OCI-LY1 (cell line): Measurements from ENCODE around the gene CTAGE6.
"Not testable (repeated sequence)": the region's sequence is repeated elsewhere in the genome, so short reads cannot be mapped to it uniquely, and the experiment has no call there.

Source experiments
- EZH2 ChIP-seq: fragments of 200-600 bp; sonication (generic), shearing (Covaris generic); IDR thresholded peaks from 2 replicates; pipeline ENCODE4 v1.8.0; 2017; ENCODE audit warnings: borderline replicate concordance, mixed run types, mild to moderate bottlenecking, antibody characterized with exemption, low read length, moderate library complexity, mixed read lengths
- TF ChIP-seq, protein P1 (sequence below): fragments of 200-600 bp; sonication (generic), shearing (Covaris generic); IDR thresholded peaks from 2 replicates; pipeline ENCODE4 v1.5.1; 2017; ENCODE audit warnings: mild to moderate bottlenecking, antibody characterized with exemption, low read length, moderate library complexity, mixed read lengths

DNA sequence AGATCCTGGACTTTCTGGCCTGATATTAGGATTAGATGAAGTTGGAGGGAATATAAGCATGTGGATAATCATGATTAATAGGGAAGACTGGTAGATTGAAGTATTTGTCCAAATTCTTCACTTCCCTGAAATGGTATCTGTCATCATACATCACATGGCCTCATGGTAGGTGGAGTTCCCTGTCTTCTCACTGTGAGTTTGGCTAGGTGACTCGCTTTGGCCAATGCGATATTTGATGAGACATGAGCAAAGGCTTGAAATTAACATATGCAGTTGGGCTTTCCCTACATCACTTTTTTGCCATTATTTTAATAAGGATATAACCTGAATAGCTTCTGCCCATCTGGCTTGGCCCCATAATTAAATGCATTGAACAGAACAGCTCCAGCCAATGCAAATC, 35.1 kb upstream of the CTAGE6 start:
- TF ChIP-seq, protein P1, sequence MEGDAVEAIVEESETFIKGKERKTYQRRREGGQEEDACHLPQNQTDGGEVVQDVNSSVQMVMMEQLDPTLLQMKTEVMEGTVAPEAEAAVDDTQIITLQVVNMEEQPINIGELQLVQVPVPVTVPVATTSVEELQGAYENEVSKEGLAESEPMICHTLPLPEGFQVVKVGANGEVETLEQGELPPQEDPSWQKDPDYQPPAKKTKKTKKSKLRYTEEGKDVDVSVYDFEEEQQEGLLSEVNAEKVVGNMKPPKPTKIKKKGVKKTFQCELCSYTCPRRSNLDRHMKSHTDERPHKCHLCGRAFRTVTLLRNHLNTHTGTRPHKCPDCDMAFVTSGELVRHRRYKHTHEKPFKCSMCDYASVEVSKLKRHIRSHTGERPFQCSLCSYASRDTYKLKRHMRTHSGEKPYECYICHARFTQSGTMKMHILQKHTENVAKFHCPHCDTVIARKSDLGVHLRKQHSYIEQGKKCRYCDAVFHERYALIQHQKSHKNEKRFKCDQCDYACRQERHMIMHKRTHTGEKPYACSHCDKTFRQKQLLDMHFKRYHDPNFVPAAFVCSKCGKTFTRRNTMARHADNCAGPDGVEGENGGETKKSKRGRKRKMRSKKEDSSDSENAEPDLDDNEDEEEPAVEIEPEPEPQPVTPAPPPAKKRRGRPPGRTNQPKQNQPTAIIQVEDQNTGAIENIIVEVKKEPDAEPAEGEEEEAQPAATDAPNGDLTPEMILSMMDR: not testable (repeated sequence)
- not testable (repeated sequence) for TF ChIP-seq EZH2
